ENCODE data around the gene GTSF1L. TPM values are rescaled to one million over a fixed set of nuclear protein-coding genes. Genes with fewer than 3 reads are reported as not detected.
A peak's percentile ranks its signal among the peaks of the same experiment; 100 is the strongest.

GTSF1L gene
- total and polyA plus RNA-seq, 9 of the 15 experiments (the other 6 are each of a cell fraction or from before 2014, with no cell fraction given), result not detected

- TF ChIP-seq ATF2 (CRISPR knock-in tag; IDR thresholded peaks at IDR 0.05) (0 out of 2 replicates have a peak, but pooled peaks have one; percentile 50), GTF2B (IDR thresholded peaks at IDR 0.05; ENCODE audit: extremely low read depth, insufficient read length) (no peak), CBX3 (IDR thresholded peaks at IDR 0.05; ENCODE audit: borderline replicate concordance in 1 of 2, low read length in 2 of 2) (peak in 1 of 2 experiments; percentile 51; a peak in 1 of 3 replicates), FIP1L1 (IDR thresholded peaks at IDR 0.05; ENCODE audit: low read depth, low read length, poor library complexity, severe bottlenecking) (no peak), ARID3A (IDR thresholded peaks at IDR 0.05; ENCODE audit: borderline replicate concordance, low read depth, low read length) (no peak), CLOCK (CRISPR knock-in tag; IDR thresholded peaks at IDR 0.05; ENCODE audit: borderline replicate concordance) (no peak), ZBTB40 (IDR thresholded peaks at IDR 0.05) (no peak), ZBTB40 (CRISPR knock-in tag; IDR thresholded peaks at IDR 0.05) (no peak), SRSF9 (IDR thresholded peaks at IDR 0.05; ENCODE audit: borderline replicate concordance, low read depth, low read length) (no peak), ZNF57 (CRISPR knock-in tag; IDR thresholded peaks at IDR 0.05) (no peak)
Observed at GRCh38 chr20:43690943-43691598, 35.7 kb downstream of the GTSF1L start (continued).
